GM19438 (cell line): Measurements from ENCODE around the gene TRPM1.

ENCODE experiments used
- ATAC-seq: cut with Tn5 transposase; IDR thresholded peaks from one replicate; pipeline ENCODE4 v1.9.1; 2021; ENCODE audit warnings: low read depth; ENCODE audit not compliant: unreplicated experiment

Gene TRPM1

GRCh38 chr15:31085359-31085758 lies 16.2 kb downstream of the TRPM1 start:
- ATAC-seq: no peak

GRCh38 chr15:31084176-31084575 lies 17.3 kb downstream of the TRPM1 start:
- ATAC-seq: no peak

GRCh38 chr15:31083370-31083780 lies 18.1 kb downstream of the TRPM1 start:
- ATAC-seq: no peak

- no peak for ATAC-seq
These were observed 18.7 kb downstream of the TRPM1 start for GRCh38 chr15:31082771-31083369.

GRCh38 chr15:31081588-31082250 lies 19.8 kb downstream of the TRPM1 start:
- no peak for ATAC-seq

GRCh38 chr15:31081056-31081455 lies 20.5 kb downstream of the TRPM1 start:
- no peak for ATAC-seq

GRCh38 chr15:31080591-31081014 lies 20.9 kb downstream of the TRPM1 start:
- ATAC-seq: no peak

GRCh38 chr15:31079519-31079918 lies 22.0 kb downstream of the TRPM1 start:
- ATAC-seq: no peak

- no peak for ATAC-seq
These were observed 23.1 kb downstream of the TRPM1 start for GRCh38 chr15:31078471-31078870.

GRCh38 chr15:31077941-31078340 lies 23.6 kb downstream of the TRPM1 start:
- ATAC-seq: no peak

- no peak for ATAC-seq
These were observed 24.3 kb downstream of the TRPM1 start for GRCh38 chr15:31077181-31077580.

- ATAC-seq: no peak
These were observed 27.2 kb downstream of the TRPM1 start for GRCh38 chr15:31074321-31074720.

- ATAC-seq: no peak
These were observed 30.7 kb downstream of the TRPM1 start for GRCh38 chr15:31070867-31071266.

- no peak for ATAC-seq
These were observed 32.0 kb downstream of the TRPM1 start for GRCh38 chr15:31069360-31070000.

GRCh38 chr15:31067890-31068603 lies 33.5 kb downstream of the TRPM1 start:
- ATAC-seq: no peak

- ATAC-seq: no peak
These were observed 35.7 kb downstream of the TRPM1 start for GRCh38 chr15:31065824-31066223.

GRCh38 chr15:31062911-31063310 lies 38.6 kb downstream of the TRPM1 start:
- ATAC-seq: no peak

GRCh38 chr15:31062310-31062847 lies 39.1 kb downstream of the TRPM1 start:
- no peak for ATAC-seq

- no peak for ATAC-seq
These were observed 40.9 kb downstream of the TRPM1 start for GRCh38 chr15:31060429-31061140.

- no peak for ATAC-seq
These were observed 43.1 kb downstream of the TRPM1 start for GRCh38 chr15:31058236-31058962.
